HL-60 (cell line): ENCODE data around the gene TGM2.

ENCODE experiments used
- DNase-seq, 2 experiments: peaks; one replicate each; pipeline ENCODE4 v3.0.0-alpha.2; 2010 to 2020; ENCODE audit warnings: low read depth in 1 of 2, low spot score in 1 of 2
- H3K27ac ChIP-seq: fragments of 250-450 bp; sonication (Bioruptor Pico); replicated peaks from 2 replicates; pipeline ENCODE4 v1.5.1; 2020; ENCODE audit warnings: mild to moderate bottlenecking, moderate library complexity
- H3K27me3 ChIP-seq: fragments of 250-450 bp; sonication (Bioruptor Pico); 2 replicates; pipeline ENCODE4 v1.5.1; 2021; ENCODE audit warnings: mild to moderate bottlenecking, moderate library complexity; ENCODE audit not compliant: insufficient read depth, poor library complexity, severe bottlenecking
- H3K4me3 ChIP-seq: replicated peaks from 2 replicates; pipeline ENCODE4 v1.5.1; 2011; ENCODE audit warnings: mild to moderate bottlenecking, control low read depth, low read length; ENCODE audit not compliant: insufficient read depth
- GABPA ChIP-seq: IDR thresholded peaks from 2 replicates; pipeline ENCODE4 v1.6.1; 2012; ENCODE audit warnings: low read depth
- POLR2AphosphoS5 ChIP-seq: IDR thresholded peaks from 2 replicates; pipeline ENCODE4 v1.6.1; 2012; ENCODE audit warnings: low read depth
- SPI1 ChIP-seq: IDR thresholded peaks from 2 replicates; pipeline ENCODE4 v1.6.1; 2012; ENCODE audit warnings: low read depth, mild to moderate bottlenecking, borderline replicate concordance
- TF ChIP-seq, protein P1 (sequence below): IDR thresholded peaks from one replicate; pipeline ENCODE4 v1.5.1; 2011; ENCODE audit warnings: low read length, control low read depth, inconsistent platforms; ENCODE audit not compliant: insufficient read depth
- TF ChIP-seq, protein P2 (sequence below): IDR thresholded peaks from 2 replicates; pipeline ENCODE4 v1.6.1; 2012; ENCODE audit warnings: low read depth; ENCODE audit not compliant: insufficient replicate concordance

The TGM2 gene

DNA sequence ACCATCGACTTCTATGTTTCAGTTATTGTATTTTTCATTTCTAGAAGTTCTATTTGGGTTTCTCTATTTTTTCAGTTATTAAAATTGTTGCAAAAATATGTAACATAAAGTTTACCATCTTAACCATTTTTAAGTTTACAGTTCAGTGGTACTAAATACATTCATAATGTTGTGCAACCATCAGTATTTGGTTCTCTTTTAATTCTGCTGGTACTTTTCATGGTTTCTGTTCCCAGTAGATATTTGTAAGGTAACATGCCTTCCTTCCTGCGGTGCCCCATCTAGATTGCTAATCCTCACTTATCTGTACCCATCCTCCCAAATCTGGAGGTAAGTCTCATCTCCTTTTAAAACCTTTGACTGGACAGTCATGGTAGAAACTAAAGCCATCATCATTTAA is 47.9 kb downstream of the TGM2 start:
- TF ChIP-seq, protein P1, sequence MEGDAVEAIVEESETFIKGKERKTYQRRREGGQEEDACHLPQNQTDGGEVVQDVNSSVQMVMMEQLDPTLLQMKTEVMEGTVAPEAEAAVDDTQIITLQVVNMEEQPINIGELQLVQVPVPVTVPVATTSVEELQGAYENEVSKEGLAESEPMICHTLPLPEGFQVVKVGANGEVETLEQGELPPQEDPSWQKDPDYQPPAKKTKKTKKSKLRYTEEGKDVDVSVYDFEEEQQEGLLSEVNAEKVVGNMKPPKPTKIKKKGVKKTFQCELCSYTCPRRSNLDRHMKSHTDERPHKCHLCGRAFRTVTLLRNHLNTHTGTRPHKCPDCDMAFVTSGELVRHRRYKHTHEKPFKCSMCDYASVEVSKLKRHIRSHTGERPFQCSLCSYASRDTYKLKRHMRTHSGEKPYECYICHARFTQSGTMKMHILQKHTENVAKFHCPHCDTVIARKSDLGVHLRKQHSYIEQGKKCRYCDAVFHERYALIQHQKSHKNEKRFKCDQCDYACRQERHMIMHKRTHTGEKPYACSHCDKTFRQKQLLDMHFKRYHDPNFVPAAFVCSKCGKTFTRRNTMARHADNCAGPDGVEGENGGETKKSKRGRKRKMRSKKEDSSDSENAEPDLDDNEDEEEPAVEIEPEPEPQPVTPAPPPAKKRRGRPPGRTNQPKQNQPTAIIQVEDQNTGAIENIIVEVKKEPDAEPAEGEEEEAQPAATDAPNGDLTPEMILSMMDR, result no peak
- no peak for TF ChIP-seq POLR2AphosphoS5
- TF ChIP-seq, protein P2, sequence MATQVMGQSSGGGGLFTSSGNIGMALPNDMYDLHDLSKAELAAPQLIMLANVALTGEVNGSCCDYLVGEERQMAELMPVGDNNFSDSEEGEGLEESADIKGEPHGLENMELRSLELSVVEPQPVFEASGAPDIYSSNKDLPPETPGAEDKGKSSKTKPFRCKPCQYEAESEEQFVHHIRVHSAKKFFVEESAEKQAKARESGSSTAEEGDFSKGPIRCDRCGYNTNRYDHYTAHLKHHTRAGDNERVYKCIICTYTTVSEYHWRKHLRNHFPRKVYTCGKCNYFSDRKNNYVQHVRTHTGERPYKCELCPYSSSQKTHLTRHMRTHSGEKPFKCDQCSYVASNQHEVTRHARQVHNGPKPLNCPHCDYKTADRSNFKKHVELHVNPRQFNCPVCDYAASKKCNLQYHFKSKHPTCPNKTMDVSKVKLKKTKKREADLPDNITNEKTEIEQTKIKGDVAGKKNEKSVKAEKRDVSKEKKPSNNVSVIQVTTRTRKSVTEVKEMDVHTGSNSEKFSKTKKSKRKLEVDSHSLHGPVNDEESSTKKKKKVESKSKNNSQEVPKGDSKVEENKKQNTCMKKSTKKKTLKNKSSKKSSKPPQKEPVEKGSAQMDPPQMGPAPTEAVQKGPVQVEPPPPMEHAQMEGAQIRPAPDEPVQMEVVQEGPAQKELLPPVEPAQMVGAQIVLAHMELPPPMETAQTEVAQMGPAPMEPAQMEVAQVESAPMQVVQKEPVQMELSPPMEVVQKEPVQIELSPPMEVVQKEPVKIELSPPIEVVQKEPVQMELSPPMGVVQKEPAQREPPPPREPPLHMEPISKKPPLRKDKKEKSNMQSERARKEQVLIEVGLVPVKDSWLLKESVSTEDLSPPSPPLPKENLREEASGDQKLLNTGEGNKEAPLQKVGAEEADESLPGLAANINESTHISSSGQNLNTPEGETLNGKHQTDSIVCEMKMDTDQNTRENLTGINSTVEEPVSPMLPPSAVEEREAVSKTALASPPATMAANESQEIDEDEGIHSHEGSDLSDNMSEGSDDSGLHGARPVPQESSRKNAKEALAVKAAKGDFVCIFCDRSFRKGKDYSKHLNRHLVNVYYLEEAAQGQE, result no peak
- no peak for TF ChIP-seq GABPA
- TF ChIP-seq SPI1, result no peak
- no peak overlapping the region for H3K27ac ChIP-seq
- DNase-seq, result no peak
- no peaks in the 10 kb centered on the region for H3K27me3 ChIP-seq
- H3K4me3 ChIP-seq, result no peak overlapping the region

DNA sequence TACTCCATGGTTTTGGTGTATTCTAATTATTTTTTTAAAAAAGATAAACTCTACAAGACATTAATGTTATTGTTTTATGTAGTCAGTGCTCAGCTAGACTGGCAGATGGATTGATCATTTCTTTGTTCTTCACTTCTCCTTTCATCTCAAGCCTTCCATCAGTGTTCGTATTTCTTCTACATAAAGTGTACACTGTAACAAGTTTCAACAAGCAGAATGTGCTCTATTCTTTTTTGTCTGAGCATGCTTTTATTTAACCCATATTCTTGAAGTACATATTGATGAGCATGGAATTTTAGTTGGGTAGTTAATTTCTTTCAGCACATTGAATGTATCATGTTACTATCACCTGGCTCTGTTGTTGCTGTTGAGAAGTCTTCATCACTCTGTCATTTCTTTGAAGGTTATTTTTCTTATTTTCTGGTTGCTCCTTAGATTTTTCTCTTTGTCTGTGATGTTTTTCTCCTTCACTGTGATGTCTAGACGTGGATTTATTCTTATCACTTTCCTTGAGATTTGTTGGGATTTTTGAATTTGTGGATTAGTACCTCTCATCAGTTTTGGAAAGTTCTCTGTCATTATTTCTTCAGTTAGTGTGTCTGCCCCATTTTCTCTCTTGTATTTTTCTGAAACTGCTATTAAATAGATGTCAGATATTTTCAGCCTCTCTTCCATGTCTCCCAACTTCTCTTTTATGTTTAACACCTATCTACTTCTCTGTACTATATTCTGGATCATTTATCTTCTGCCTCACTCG is 48.5 kb downstream of the TGM2 start:
- DNase-seq, result no peak
- no peak overlapping the region for H3K27ac ChIP-seq
- no peaks in the 10 kb centered on the region for H3K27me3 ChIP-seq
- TF ChIP-seq, protein P1, result no peak
- no peak for TF ChIP-seq POLR2AphosphoS5
- no peak for TF ChIP-seq GABPA
- TF ChIP-seq, protein P2, result no peak
- TF ChIP-seq SPI1, result no peak
- no peak overlapping the region for H3K4me3 ChIP-seq

DNA sequence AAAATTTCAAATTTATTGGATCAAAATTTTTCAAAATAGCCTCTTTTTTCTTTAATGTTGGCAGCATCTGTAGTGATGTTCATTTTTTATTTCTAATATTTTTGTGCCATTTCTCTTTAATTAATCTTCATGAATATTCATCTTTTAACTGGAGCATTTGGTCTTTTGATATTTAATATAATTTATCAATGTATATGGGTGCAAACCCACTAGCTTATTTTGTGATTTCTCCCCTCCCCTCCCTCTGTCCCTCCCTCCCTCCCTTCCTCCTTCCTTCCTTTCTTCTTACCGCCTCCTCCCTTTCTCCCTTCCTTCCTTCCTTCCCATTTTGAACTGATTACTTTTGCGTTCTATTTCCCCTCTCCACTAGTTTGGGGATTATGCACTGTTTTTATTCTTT is 49.2 kb downstream of the TGM2 start:
- DNase-seq, result no peak
- Histone ChIP-seq H3K4me3 (no peak overlapping the region), H3K27ac (no peak overlapping the region), H3K27me3 (no peaks in the 10 kb centered on the region)
- TF ChIP-seq, protein P2, result no peak
- no peak for TF ChIP-seq SPI1
